ENCODE data around the gene OR8D1.

DNA sequence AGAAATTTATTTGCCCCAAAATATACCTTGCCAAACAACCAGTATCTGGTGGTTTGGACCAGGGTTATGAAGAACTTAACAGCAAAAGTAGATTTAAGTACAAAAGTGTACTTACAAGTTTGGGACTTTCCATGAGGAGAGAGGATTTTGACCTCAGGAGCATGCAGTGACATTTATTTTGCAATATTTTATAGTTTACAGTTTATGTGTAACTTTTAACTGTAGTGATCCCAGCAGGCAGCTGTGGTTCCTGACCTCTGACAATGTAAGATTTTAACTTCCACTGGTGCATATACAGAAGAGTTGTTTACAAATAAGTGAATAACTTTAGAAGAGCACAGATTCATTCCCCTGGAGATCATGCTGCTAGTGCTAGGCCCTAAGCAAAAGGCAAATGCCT lies 6.7 kb downstream of the OR8D1 start:
- TF ChIP-seq, protein P1, sequence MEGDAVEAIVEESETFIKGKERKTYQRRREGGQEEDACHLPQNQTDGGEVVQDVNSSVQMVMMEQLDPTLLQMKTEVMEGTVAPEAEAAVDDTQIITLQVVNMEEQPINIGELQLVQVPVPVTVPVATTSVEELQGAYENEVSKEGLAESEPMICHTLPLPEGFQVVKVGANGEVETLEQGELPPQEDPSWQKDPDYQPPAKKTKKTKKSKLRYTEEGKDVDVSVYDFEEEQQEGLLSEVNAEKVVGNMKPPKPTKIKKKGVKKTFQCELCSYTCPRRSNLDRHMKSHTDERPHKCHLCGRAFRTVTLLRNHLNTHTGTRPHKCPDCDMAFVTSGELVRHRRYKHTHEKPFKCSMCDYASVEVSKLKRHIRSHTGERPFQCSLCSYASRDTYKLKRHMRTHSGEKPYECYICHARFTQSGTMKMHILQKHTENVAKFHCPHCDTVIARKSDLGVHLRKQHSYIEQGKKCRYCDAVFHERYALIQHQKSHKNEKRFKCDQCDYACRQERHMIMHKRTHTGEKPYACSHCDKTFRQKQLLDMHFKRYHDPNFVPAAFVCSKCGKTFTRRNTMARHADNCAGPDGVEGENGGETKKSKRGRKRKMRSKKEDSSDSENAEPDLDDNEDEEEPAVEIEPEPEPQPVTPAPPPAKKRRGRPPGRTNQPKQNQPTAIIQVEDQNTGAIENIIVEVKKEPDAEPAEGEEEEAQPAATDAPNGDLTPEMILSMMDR (IDR thresholded peaks at IDR 0.05): no peak
- TF ChIP-seq POLR2A (IDR thresholded peaks at IDR 0.05) (no peak), POLR2AphosphoS5 (IDR thresholded peaks at IDR 0.05; ENCODE audit: insufficient read depth in 1 of 2, low read depth in 1 of 2) (no peak)

Data from vagina (tissue), 2 donors.